Peyer's patch (tissue), 4 donors: ENCODE measurements around the gene PIEZO2.

Source experiments
- POLR2A ChIP-seq, 2 donors: fragments of 450-650 bp; IDR thresholded peaks; one replicate each; pipeline ENCODE4 v1.5.1; 2017; ENCODE audit warnings: antibody characterized with exemption in 2 of 2, mild to moderate bottlenecking in 2 of 2, moderate library complexity in 2 of 2
- TF ChIP-seq, protein P1 (sequence below), 6 experiments: fragments of 450-650 bp in 4 of 6; fragments of 200-600 bp in 2 of 6; sonication (generic) in 1 of 6; IDR thresholded peaks; one replicate each; pipeline ENCODE4 v1.5.1; 2017 to 2019; ENCODE audit warnings: antibody characterized with exemption in 6 of 6, mild to moderate bottlenecking in 3 of 6, moderate library complexity in 1 of 6

DNA sequence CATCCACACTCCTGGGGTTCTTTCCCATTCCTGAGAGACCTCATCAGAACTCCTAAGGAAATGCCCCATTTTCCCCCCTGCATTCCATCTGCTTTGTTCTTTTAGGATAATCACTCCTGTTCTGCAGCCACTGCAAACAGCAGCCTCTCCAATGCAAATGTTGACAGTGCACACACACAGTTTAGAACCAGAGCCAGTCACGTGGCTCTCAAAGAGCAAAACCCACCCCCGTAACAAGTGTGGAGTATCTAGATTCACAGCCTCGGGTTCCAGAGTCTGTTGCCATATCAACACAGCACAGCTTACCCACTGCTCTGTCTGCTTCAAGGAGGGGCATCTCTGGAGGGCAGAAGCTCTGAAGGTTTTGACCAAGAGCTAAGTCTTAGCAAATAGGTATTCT is 443.6 kb downstream of the PIEZO2 start:
- no peak for TF ChIP-seq POLR2A (IDR thresholded peaks at IDR 0.05)
- TF ChIP-seq, protein P1, sequence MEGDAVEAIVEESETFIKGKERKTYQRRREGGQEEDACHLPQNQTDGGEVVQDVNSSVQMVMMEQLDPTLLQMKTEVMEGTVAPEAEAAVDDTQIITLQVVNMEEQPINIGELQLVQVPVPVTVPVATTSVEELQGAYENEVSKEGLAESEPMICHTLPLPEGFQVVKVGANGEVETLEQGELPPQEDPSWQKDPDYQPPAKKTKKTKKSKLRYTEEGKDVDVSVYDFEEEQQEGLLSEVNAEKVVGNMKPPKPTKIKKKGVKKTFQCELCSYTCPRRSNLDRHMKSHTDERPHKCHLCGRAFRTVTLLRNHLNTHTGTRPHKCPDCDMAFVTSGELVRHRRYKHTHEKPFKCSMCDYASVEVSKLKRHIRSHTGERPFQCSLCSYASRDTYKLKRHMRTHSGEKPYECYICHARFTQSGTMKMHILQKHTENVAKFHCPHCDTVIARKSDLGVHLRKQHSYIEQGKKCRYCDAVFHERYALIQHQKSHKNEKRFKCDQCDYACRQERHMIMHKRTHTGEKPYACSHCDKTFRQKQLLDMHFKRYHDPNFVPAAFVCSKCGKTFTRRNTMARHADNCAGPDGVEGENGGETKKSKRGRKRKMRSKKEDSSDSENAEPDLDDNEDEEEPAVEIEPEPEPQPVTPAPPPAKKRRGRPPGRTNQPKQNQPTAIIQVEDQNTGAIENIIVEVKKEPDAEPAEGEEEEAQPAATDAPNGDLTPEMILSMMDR (IDR thresholded peaks at IDR 0.05) = no peak
